22Rv1 (cell line): ENCODE measurements around the gene PRMT2.

Experiments
- CTCF ChIP-seq: fragments of 450-650 bp; IDR thresholded peaks from 2 replicates; pipeline ENCODE4 v1.5.1; 2017; ENCODE audit warnings: mild to moderate bottlenecking
- ZFX ChIP-seq: fragments of 450-650 bp; IDR thresholded peaks from 2 replicates; pipeline ENCODE4 v1.6.1; 2017; ENCODE audit warnings: antibody characterized with exemption, borderline replicate concordance

- TF ChIP-seq CTCF (no peak), ZFX (no peak)
These were observed 2.7 kb downstream of the PRMT2 start for GRCh38 chr21:46637952-46638746.
